GM19397 (cell line): ENCODE measurements around the gene SSTR3.
A peak's percentile ranks its signal among the peaks of the same experiment; 100 is the strongest.
"Not testable (repeated sequence)": the region's sequence is repeated elsewhere in the genome, so short reads cannot be mapped to it uniquely, and the experiment has no call there.

Experiments
- ATAC-seq: cut with Tn5 transposase; IDR thresholded peaks from one replicate; pipeline ENCODE4 v1.9.1; 2021; ENCODE audit warnings: mild to moderate bottlenecking, moderate library complexity; ENCODE audit not compliant: unreplicated experiment

Gene SSTR3

GRCh38 chr22:37213218-37213855 lies 1.1 kb upstream of the SSTR3 start:
- no peak for ATAC-seq

GRCh38 chr22:37211866-37212173 lies 457 bp downstream of the SSTR3 start:
- no peak for ATAC-seq

- ATAC-seq, result no peak
These were observed 1.0 kb downstream of the SSTR3 start for GRCh38 chr22:37211075-37211865.

GRCh38 chr22:37210041-37210803 lies 2.1 kb downstream of the SSTR3 start:
- no peak for ATAC-seq

GRCh38 chr22:37209140-37209845 lies 3.0 kb downstream of the SSTR3 start:
- no peak for ATAC-seq

- no peak for ATAC-seq
These were observed 3.7 kb downstream of the SSTR3 start for GRCh38 chr22:37208401-37209139.

GRCh38 chr22:37207981-37208380 lies 4.3 kb downstream of the SSTR3 start:
- ATAC-seq, result no peak

- no peak for ATAC-seq
These were observed 5.1 kb downstream of the SSTR3 start for GRCh38 chr22:37206841-37207821.

GRCh38 chr22:37206118-37206840 lies 6.0 kb downstream of the SSTR3 start:
- ATAC-seq, result no peak

GRCh38 chr22:37205046-37205445 lies 7.2 kb downstream of the SSTR3 start:
- ATAC-seq, result no peak

- no peak for ATAC-seq
These were observed 8.1 kb downstream of the SSTR3 start for GRCh38 chr22:37204045-37204655.

GRCh38 chr22:37203354-37204044 lies 8.8 kb downstream of the SSTR3 start:
- no peak for ATAC-seq

GRCh38 chr22:37202716-37203115 lies 9.6 kb downstream of the SSTR3 start:
- no peak for ATAC-seq

GRCh38 chr22:37202001-37202555 lies 10.2 kb downstream of the SSTR3 start:
- ATAC-seq, result no peak

GRCh38 chr22:37201443-37201820 lies 10.8 kb downstream of the SSTR3 start:
- not testable (repeated sequence) for ATAC-seq

GRCh38 chr22:37199760-37200108 lies 12.5 kb downstream of the SSTR3 start:
- ATAC-seq, result no peak

- ATAC-seq, result peak; percentile 90
These were observed 13.0 kb downstream of the SSTR3 start for GRCh38 chr22:37199103-37199759.
